HEK293 (cell line): ENCODE data around the gene SUFU.

Experiments used
- CTCF ChIP-seq: fragments of 450-650 bp; formaldehyde crosslinking; IDR thresholded peaks from 2 replicates; pipeline ENCODE4 v1.5.1; 2016; ENCODE audit warnings: missing biosample characterization, missing genetic modification characterization
- PBX3 ChIP-seq: sonication (generic); formaldehyde crosslinking; IDR thresholded peaks from 2 replicates; pipeline ENCODE4 v1.8.1; 2022; ENCODE audit warnings: mild to moderate bottlenecking, moderate library complexity, missing genetic modification reagents
- ZNF157 ChIP-seq: fragments of 450-650 bp; formaldehyde crosslinking; IDR thresholded peaks from 2 replicates; pipeline ENCODE4 v1.5.1; 2016; ENCODE audit warnings: missing biosample characterization, missing genetic modification characterization
- ZNF707 ChIP-seq: fragments of 450-650 bp; formaldehyde crosslinking; IDR thresholded peaks from 2 replicates; pipeline ENCODE4 v1.5.1; 2016; ENCODE audit warnings: missing biosample characterization, missing genetic modification characterization

- TF ChIP-seq ZNF157 (tag by site-specific recombination) (no peak), CTCF (tag by site-specific recombination) (no peak), ZNF707 (tag by site-specific recombination) (no peak), PBX3 (CRISPR knock-in tag) (no peak)
Measured at GRCh38 chr10:102595897-102596296, 92.1 kb downstream of the SUFU start.
